Activated gamma-delta T cell treated with Interleukin-2 at 50 U/mL for 16 hours (primary cell): ENCODE measurements around the gene TMEM187.

Source experiments
- DNase-seq: peaks from one replicate; pipeline ENCODE4 v3.0.0-alpha.2; 2020

The TMEM187 gene

DNA sequence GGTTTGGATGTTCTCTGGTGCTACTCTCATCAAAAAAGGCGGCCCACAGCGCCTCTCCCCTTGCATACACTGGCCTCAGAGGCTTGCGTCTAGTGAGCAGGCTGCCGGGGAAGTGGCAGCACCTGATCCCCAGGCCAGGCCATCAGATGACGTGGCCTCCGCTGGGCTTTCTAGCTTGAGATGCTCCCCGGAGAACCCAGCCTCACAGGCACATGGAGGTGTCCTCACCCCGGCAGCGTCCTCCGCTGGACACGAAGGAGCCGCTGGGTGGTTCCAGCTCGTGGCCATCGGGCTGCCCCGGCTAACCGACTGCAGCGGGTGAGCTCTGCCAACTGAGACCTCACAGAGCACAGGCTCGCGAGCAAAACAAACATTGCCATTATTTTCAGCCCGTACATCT is 34.4 kb downstream of the TMEM187 start:
- no peak for DNase-seq

GRCh38 chrX:154008521-154008920 is 36.0 kb downstream of the TMEM187 start:
- no peak for DNase-seq

DNA sequence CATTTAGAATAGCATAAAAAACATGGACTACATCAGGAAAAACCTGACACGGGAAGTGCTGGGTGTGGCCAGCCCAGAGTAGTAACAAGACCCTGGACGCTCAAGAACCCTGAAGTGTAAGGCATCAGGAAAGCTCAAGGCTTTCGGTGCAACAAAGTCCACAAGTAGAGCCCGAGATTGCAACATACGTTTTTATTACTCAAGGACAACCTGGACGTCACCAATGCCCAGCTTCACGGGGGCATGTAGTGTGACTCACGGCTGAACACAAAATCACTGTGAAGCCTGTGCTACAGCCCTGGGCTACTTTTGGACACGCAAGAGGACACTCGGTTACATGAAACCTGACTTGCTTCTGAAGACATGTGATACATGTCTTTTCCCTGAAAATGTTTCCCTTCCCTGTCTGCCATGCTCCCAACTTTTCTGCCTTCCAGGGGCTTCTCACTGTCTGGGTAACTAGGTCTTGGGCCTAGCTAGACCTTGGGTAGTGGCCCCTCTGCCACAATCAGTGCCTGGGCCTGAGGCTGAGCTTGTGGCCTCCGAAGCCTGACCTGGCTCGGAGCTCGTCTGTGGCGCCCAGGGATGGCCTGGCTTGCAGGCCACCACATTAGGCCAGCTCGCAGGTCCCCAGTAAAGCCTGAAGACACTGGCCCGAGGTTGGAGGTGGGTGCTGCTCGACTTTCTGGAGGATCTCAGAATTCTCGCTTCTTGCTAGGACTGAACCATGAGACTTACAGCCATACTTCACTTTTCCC is 38.0 kb downstream of the TMEM187 start:
- DNase-seq: no peak

- no peak for DNase-seq
These were observed 39.1 kb downstream of the TMEM187 start for GRCh38 chrX:154011376-154012335.

GRCh38 chrX:154012336-154012991 is 39.9 kb downstream of the TMEM187 start:
- no peak for DNase-seq

- no peak for DNase-seq
These were observed 40.5 kb downstream of the TMEM187 start for GRCh38 chrX:154013001-154013421.

DNA sequence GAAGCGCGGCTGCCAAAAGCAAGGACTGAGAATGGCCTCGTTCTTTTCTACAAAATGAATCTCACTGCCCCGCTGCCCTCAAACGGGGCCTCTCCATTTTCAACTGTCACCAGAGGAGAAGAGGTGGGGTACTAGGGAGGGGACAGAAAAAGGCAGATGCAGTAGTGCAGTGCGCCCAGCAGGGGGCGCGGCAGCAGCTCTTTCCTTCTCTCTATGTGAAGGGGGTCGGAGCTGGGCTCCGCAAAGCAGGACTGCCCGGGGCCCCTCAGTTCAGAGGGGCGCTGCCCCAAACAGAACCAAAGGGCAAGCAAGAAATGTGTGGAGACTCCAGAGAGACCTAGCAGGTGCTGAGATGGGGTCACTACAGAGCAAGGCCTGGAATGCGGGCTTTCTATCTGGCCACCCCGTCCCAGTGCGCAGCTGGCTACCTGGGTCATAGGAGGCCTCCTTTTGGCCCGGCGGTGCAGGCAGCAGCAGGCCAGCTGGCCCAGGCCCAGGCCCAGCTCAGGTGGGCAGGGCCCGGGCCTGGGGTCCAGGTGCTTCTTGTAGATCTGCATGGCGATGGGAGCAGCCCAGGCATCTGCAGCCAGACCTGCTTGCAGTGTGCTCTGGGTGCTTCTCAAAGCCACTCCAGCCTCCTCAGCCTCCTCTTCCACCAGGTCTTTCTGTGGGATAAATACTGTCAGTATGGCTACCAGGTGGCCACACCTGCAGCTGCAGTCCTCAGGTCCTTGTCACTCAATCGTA is 41.2 kb downstream of the TMEM187 start:
- peak; percentile 38 for DNase-seq

DNA sequence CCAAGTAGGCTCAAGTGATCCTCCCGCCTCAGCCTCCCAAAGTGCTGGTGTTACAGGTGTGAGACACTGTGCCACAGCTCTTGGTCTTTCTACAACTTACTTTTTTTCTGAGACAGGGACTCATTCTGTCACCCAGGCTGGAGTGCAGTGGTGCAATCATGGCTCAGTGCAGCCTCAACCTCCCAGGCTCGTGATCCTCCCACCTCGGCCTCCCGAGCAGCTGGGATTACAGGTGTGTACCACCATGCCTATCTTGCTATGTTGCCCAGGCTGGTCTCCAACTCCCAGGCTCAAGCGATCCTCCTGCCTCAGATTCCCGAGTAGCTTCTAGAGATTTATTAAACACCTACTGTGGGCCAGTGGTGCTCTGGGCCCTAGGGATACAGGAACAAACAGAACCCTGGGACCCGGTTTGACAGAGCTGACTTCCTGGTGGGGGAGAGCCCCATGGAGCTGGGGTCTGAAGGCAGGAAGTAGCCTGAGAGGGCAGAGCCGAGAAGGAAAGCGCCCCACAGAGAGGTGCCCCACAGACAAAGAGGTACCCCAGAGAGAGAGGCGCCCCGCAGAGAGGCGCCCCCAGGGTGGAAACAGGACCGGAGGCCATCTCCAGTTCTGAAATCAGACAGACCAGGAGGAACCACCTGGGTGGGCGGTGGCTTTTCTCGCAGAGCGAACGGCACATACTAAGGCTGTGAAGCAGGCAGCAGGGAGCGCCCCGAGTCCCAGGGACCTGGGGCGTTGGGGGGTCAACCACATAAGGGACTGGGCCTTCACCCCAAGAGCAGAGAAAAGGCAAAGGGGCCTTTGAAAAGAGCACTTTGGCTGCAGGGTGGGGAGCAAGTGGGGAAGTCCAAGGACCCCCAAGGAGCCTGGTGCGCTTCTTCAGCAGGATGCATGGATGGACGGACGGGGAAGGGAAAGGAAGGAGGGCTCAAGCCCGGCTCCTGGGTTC is 42.2 kb downstream of the TMEM187 start:
- DNase-seq: no peak

GRCh38 chrX:154015581-154016264 is 43.2 kb downstream of the TMEM187 start:
- no peak for DNase-seq

- no peak for DNase-seq
These were observed 44.0 kb downstream of the TMEM187 start for GRCh38 chrX:154016366-154017076.

GRCh38 chrX:154017766-154018517 is 45.4 kb downstream of the TMEM187 start:
- DNase-seq: no peak

DNA sequence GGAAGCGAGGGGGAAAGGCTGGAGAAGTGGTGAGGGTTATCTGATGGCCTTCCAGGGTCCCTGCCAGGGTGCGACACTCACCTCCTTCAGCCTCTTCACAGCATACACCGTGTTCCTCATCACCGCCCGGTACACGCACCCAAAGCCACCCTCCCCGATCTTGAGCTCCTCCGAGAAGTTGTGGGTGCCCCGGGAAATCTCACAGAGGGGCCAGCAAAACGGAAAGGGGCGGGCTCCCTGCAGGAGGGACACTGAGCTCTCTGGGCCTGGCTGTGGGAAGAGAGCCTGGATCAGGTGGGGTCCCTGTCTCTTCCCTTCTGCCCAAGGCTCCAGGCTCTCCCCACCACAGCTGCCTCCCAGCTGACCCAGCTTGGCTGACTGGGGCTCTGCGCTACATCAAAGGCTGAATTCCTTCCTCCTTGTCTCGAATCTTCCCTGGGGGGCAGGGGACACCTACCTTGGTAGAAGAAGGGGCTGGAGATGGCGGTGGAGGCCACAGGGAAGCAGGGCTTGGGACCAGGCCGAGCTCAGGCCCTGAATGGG is 46.0 kb downstream of the TMEM187 start:
- DNase-seq: no peak

- no peak for DNase-seq
These were observed 46.6 kb downstream of the TMEM187 start for GRCh38 chrX:154019061-154019621.

- DNase-seq: peak; percentile 36
These were observed 47.3 kb downstream of the TMEM187 start, which contains the start of gene IRAK1 for GRCh38 chrX:154019633-154020528. Gene IRAK1 (minus strand): TSS chrX:154019902. CDS start chrX:154019812, 90 bp downstream.

- DNase-seq: no peak
These were observed 48.1 kb downstream of the TMEM187 start for GRCh38 chrX:154020536-154021115.

DNA sequence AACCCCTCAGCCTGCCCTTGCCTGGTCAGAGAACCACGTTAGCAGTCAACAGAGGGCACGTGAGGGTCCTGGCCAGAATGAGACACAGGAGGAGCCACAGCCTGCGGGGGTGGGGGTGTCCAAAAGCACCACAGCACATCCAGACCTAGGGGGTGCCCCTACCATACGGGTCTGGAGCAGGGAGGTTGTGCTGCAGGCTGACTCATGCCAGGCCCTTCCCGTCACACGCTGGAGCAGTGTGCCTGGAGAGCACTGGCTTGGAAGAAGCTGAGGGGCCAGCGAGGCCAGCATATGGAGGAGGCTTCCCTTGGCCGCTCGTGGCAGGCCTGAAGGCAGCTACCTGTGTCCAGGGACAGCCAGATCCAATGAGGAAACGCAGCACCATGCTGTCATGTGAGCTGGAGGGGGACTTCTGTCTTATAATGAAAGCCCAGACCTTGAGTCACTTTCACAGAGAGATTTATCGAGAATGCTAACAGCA is 48.6 kb downstream of the TMEM187 start:
- DNase-seq: no peak

- no peak for DNase-seq
These were observed 49.6 kb downstream of the TMEM187 start for GRCh38 chrX:154022108-154022507.
